ENCODE data around the gene LSM10. TPM values are rescaled to one million over a fixed set of nuclear protein-coding genes. Genes with fewer than 3 reads are reported as not detected.

The LSM10 gene
- total and polyA plus RNA-seq, 8 donors: 5.1 to 261 (median 55.6) TPM

- 82 to 95% (median 89%) methylated on average over 4 of the region's 4 CpGs for WGBS, 5 donors
- H3K36me3 ChIP-seq: peaks cover 3 to 59% (median 24%) of the 10 kb centered on the region in 4 donors
- TF ChIP-seq POLR2AphosphoS5 (IDR thresholded peaks at IDR 0.05) (no peak), EP300 (IDR thresholded peaks at IDR 0.05) (no peak), CTCF (IDR thresholded peaks at IDR 0.05) (no peak), POLR2A (IDR thresholded peaks at IDR 0.05) (no peak)
- no peak overlapping the region for H3K27ac ChIP-seq
- H3K4me3 ChIP-seq: no peak overlapping the region
- H3K27me3 ChIP-seq: no peaks in the 10 kb centered on the region
- H3K9me3 ChIP-seq: no peaks in the 10 kb centered on the region
- peaks cover 0 to 3% (median 0%) of the 10 kb centered on the region in 4 donors for H3K4me1 ChIP-seq
- intact Hi-C loops (cut with DNase I; ENCODE audit: low total_unique reads): no loop called here
- DNase-seq: no peak
Observed at GRCh38 chr1:36438715-36439114, 41.0 kb upstream of the LSM10 start.

- DNase-seq: no peak
- 70 to 91% (median 74%) methylated on average over 1 of the region's 1 CpG for WGBS, 5 donors
- H3K4me1 ChIP-seq: peaks cover 0 to 19% (median 14%) of the 10 kb centered on the region in 4 donors
- peaks cover 3 to 67% (median 28%) of the 10 kb centered on the region in 4 donors for H3K36me3 ChIP-seq
- H3K27me3 ChIP-seq: no peaks in the 10 kb centered on the region
- TF ChIP-seq EP300 (IDR thresholded peaks at IDR 0.05) (no peak), POLR2AphosphoS5 (IDR thresholded peaks at IDR 0.05) (no peak), CTCF (IDR thresholded peaks at IDR 0.05) (no peak), POLR2A (IDR thresholded peaks at IDR 0.05) (no peak)
- H3K27ac ChIP-seq: no peak overlapping the region
- intact Hi-C loops (cut with DNase I; ENCODE audit: low total_unique reads): no loop called here
- H3K9me3 ChIP-seq: no peaks in the 10 kb centered on the region
- H3K4me3 ChIP-seq: no peak overlapping the region
Observed at GRCh38 chr1:36436821-36437220, 39.1 kb upstream of the LSM10 start.

GRCh38 chr1:36433102-36433501, 35.4 kb upstream of the LSM10 start:
- H3K4me3 ChIP-seq: no peak overlapping the region
- DNase-seq: no peak
- H3K27ac ChIP-seq: peak overlapping the region in 4 of 5 donors; percentile 30 to 62 (median 46)
- H3K9me3 ChIP-seq: no peaks in the 10 kb centered on the region
- TF ChIP-seq POLR2A (IDR thresholded peaks at IDR 0.05) (no peak), EP300 (IDR thresholded peaks at IDR 0.05) (no peak), CTCF (IDR thresholded peaks at IDR 0.05) (no peak), POLR2AphosphoS5 (IDR thresholded peaks at IDR 0.05) (no peak)
- intact Hi-C loops (cut with DNase I; ENCODE audit: low total_unique reads): no loop called here
- 21 to 45% (median 27%) methylated on average over 1 of the region's 1 CpG for WGBS, 5 donors
- peaks cover 12 to 71% (median 39%) of the 10 kb centered on the region in 4 donors for H3K36me3 ChIP-seq
- peaks cover 0 to 21% (median 16%) of the 10 kb centered on the region in 4 donors for H3K4me1 ChIP-seq
- H3K27me3 ChIP-seq: no peaks in the 10 kb centered on the region

GRCh38 chr1:36432616-36433015, 34.9 kb upstream of the LSM10 start:
- Histone ChIP-seq H3K4me3 (no peak overlapping the region), H3K27me3 (no peaks in the 10 kb centered on the region), H3K9me3 (no peaks in the 10 kb centered on the region), H3K27ac (peak overlapping the region in 3 of 5 donors; percentile 35 to 62 (median 58)), H3K4me1 (peaks cover 0 to 21% (median 16%) of the 10 kb centered on the region in 4 donors), H3K36me3 (peaks cover 12 to 66% (median 35%) of the 10 kb centered on the region in 4 donors)
- DNase-seq: peak; percentile 44 to 54
- TF ChIP-seq POLR2AphosphoS5 (IDR thresholded peaks at IDR 0.05) (no peak), CTCF (IDR thresholded peaks at IDR 0.05) (no peak), POLR2A (IDR thresholded peaks at IDR 0.05) (no peak), EP300 (IDR thresholded peaks at IDR 0.05) (no peak)
- intact Hi-C loops (cut with DNase I; ENCODE audit: low total_unique reads): no loop called here
- WGBS, 5 donors: 21 to 50% (median 47%) methylated on average over 4 of the region's 4 CpGs

All from stomach (tissue), 9 donors.